Spleen (tissue), 3 donors: ENCODE results near the gene DNAJB7.

Source experiments
- POLR2A ChIP-seq, 3 donors: fragments of 450-650 bp; IDR thresholded peaks; one replicate each; pipeline ENCODE4 v1.5.1; 2017; ENCODE audit warnings: antibody characterized with exemption in 3 of 3, mild to moderate bottlenecking in 1 of 3
- POLR2AphosphoS5 ChIP-seq, 3 donors: sonication (generic); formaldehyde crosslinking; IDR thresholded peaks; one replicate each; pipeline ENCODE4 v1.5.1; 2017; ENCODE audit warnings: antibody characterized with exemption in 3 of 3

- no peak for TF ChIP-seq POLR2A (IDR thresholded peaks at IDR 0.05)
- TF ChIP-seq POLR2AphosphoS5 (IDR thresholded peaks at IDR 0.05), result no peak
Observed at GRCh38 chr22:40844951-40845350, 17.0 kb downstream of the DNAJB7 start.
